ENCODE measurements around the gene PDXDC1.
"Not testable (repeated sequence)": the region's sequence is repeated elsewhere in the genome, so short reads cannot be mapped to it uniquely, and the experiment has no call there.

The PDXDC1 gene

GRCh38 chr16:15049581-15050180 is 74.9 kb downstream of the PDXDC1 start:
- Mint-ChIP-seq H3K4me3 (no peak overlapping the region), H3K36me3 (peaks cover 13 to 14% of the 10 kb centered on the region in 2 donors), H3K9me3 (no peaks in the 10 kb centered on the region), H3K4me1 (peaks cover 13 to 16% of the 10 kb centered on the region in 2 donors), H3K27ac (no peak overlapping the region), H3K27me3 (no peaks in the 10 kb centered on the region)
- no peak for ATAC-seq (replicated peaks)
- DNase-seq, result no peak

GRCh38 chr16:15050440-15050839 is 75.6 kb downstream of the PDXDC1 start:
- peaks cover 17 to 23% of the 10 kb centered on the region in 2 donors for H3K4me1 Mint-ChIP-seq
- H3K36me3 Mint-ChIP-seq, result peaks cover 13 to 14% of the 10 kb centered on the region in 2 donors
- not testable (repeated sequence) for DNase-seq; H3K9me3 Mint-ChIP-seq; H3K27me3 Mint-ChIP-seq; H3K27ac Mint-ChIP-seq; H3K4me3 Mint-ChIP-seq; ATAC-seq (replicated peaks)

- peaks cover 9% of the 10 kb centered on the region in 2 donors for H3K36me3 Mint-ChIP-seq
- ATAC-seq (replicated peaks) (no peak), DNase-seq (no peak)
- no peak overlapping the region for H3K27ac Mint-ChIP-seq
- no peaks in the 10 kb centered on the region for H3K27me3 Mint-ChIP-seq
- H3K4me1 Mint-ChIP-seq, result peaks cover 17 to 28% of the 10 kb centered on the region in 2 donors
- H3K4me3 Mint-ChIP-seq, result no peak overlapping the region
- no peaks in the 10 kb centered on the region for H3K9me3 Mint-ChIP-seq
Observed at GRCh38 chr16:15051387-15051951, 76.6 kb downstream of the PDXDC1 start.

- H3K4me1 Mint-ChIP-seq, result peaks cover 14 to 31% of the 10 kb centered on the region in 2 donors
- no peaks in the 10 kb centered on the region for H3K9me3 Mint-ChIP-seq
- no peaks in the 10 kb centered on the region for H3K27me3 Mint-ChIP-seq
- H3K27ac Mint-ChIP-seq, result no peak overlapping the region
- peaks cover 0 to 2% of the 10 kb centered on the region in 2 donors for H3K36me3 Mint-ChIP-seq
- ATAC-seq (replicated peaks) (no peak), DNase-seq (no peak)
- no peak overlapping the region for H3K4me3 Mint-ChIP-seq
Observed at GRCh38 chr16:15052747-15053476, 78.1 kb downstream of the PDXDC1 start.

- no peak for DNase-seq
- peak overlapping the region; percentile 11 for H3K27ac Mint-ChIP-seq
Observed at GRCh38 chr16:15053904-15054303, 79.1 kb downstream of the PDXDC1 start.

GRCh38 chr16:15054357-15055140 is 79.7 kb downstream of the PDXDC1 start:
- peak overlapping the region; percentile 89 for H3K27ac Mint-ChIP-seq
- no peak for DNase-seq
- no peaks in the 10 kb centered on the region for H3K9me3 Mint-ChIP-seq
- ATAC-seq (replicated peaks), result no peak
- H3K36me3 Mint-ChIP-seq, result peaks cover 2 to 7% of the 10 kb centered on the region in 2 donors
- peak overlapping the region; percentile 87 to 88 for H3K4me3 Mint-ChIP-seq
- peaks cover 14 to 31% of the 10 kb centered on the region in 2 donors for H3K4me1 Mint-ChIP-seq
- no peaks in the 10 kb centered on the region for H3K27me3 Mint-ChIP-seq

More at GRCh38 chr16:15053904-15054303, 79.1 kb downstream of the PDXDC1 start:
- Mint-ChIP-seq H3K4me3 (peak overlapping the region; percentile 26 to 88), H3K9me3 (no peaks in the 10 kb centered on the region), H3K27me3 (no peaks in the 10 kb centered on the region), H3K36me3 (peaks cover 1 to 2% of the 10 kb centered on the region in 2 donors), H3K4me1 (peaks cover 14 to 31% of the 10 kb centered on the region in 2 donors)
- no peak for ATAC-seq (replicated peaks)

GRCh38 chr16:15055141-15056053 is 80.6 kb downstream of the PDXDC1 start:
- ATAC-seq (replicated peaks) (peak; percentile 78 to 84), DNase-seq (no peak)
- Mint-ChIP-seq H3K36me3 (peaks cover 5 to 9% of the 10 kb centered on the region in 2 donors), H3K27ac (peak overlapping the region; percentile 89), H3K27me3 (no peaks in the 10 kb centered on the region), H3K9me3 (no peaks in the 10 kb centered on the region), H3K4me1 (peaks cover 14 to 31% of the 10 kb centered on the region in 2 donors), H3K4me3 (peak overlapping the region; percentile 87 to 88)

GRCh38 chr16:15057681-15058417 is 83.0 kb downstream of the PDXDC1 start:
- no peak for ATAC-seq (replicated peaks)
- DNase-seq, result no peak
- Mint-ChIP-seq H3K4me3 (no peak overlapping the region), H3K4me1 (peaks cover 13 to 25% of the 10 kb centered on the region in 2 donors), H3K36me3 (peaks cover 17 to 25% of the 10 kb centered on the region in 2 donors), H3K27ac (no peak overlapping the region), H3K27me3 (no peaks in the 10 kb centered on the region), H3K9me3 (no peaks in the 10 kb centered on the region)

- Mint-ChIP-seq H3K36me3 (peaks cover 17 to 29% of the 10 kb centered on the region in 2 donors), H3K27me3 (no peaks in the 10 kb centered on the region), H3K27ac (no peak overlapping the region)
Observed at GRCh38 chr16:15059324-15059723, 84.5 kb downstream of the PDXDC1 start.

GRCh38 chr16:15062085-15062810 is 87.4 kb downstream of the PDXDC1 start:
- H3K4me1 Mint-ChIP-seq; DNase-seq; H3K27me3 Mint-ChIP-seq; H3K4me3 Mint-ChIP-seq; ATAC-seq (replicated peaks); H3K27ac Mint-ChIP-seq; H3K9me3 Mint-ChIP-seq: not testable (repeated sequence)
- H3K36me3 Mint-ChIP-seq, result peaks cover 24 to 40% of the 10 kb centered on the region in 2 donors

More at GRCh38 chr16:15059324-15059723, 84.5 kb downstream of the PDXDC1 start:
- Mint-ChIP-seq H3K4me1 (peaks cover 9 to 19% of the 10 kb centered on the region in 2 donors), H3K9me3 (no peaks in the 10 kb centered on the region), H3K4me3 (no peak overlapping the region)
- DNase-seq, result no peak
- ATAC-seq (replicated peaks), result no peak

- not testable (repeated sequence) for H3K27ac Mint-ChIP-seq; H3K9me3 Mint-ChIP-seq; H3K4me1 Mint-ChIP-seq; H3K4me3 Mint-ChIP-seq; H3K27me3 Mint-ChIP-seq; ATAC-seq (replicated peaks); DNase-seq
- peaks cover 15 to 27% of the 10 kb centered on the region in 2 donors for H3K36me3 Mint-ChIP-seq
Observed at GRCh38 chr16:15065961-15066360, 91.1 kb downstream of the PDXDC1 start.

- ATAC-seq (replicated peaks); H3K4me1 Mint-ChIP-seq; DNase-seq; H3K27ac Mint-ChIP-seq; H3K4me3 Mint-ChIP-seq; H3K27me3 Mint-ChIP-seq; H3K9me3 Mint-ChIP-seq: not testable (repeated sequence)
- H3K36me3 Mint-ChIP-seq, result peaks cover 8 to 20% of the 10 kb centered on the region in 2 donors
Observed at GRCh38 chr16:15066690-15067089, 91.9 kb downstream of the PDXDC1 start.

Measured in stimulated activated naive B cell treated with anti-CD40 and anti-IgM and Interleukin-4, amounts not matched to agents 10 μg/mL and 1 μg/mL and 100 μg/mL, for 72 hours (primary cell).